DMS153 (cell line): Measurements from ENCODE around the gene VMP1.
A peak's percentile ranks its signal among the peaks of the same experiment; 100 is the strongest.

ENCODE experiments used
- DNase-seq: peaks from one replicate; lab custom pipeline; 2025; lab: John Stamatoyannopoulos, UW

The VMP1 gene

DNA sequence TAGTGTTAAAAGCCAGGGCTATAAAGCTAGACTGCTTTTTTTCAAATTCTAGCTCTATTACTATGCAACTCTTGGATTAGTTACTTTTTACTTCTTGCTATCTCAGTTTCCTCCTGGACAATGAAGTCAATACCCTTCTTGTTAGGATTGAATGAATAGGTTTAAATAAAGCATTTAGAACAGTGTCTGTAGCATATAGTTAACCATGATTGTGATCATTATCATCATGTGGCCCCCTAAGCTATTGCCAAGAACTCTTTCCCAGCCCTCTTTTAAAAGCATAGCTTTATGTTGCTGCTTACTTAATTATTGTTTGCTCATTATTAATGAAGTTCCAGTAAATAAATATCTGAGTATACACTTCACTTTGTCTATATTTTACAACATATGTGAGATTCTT lies 4.5 kb downstream of the VMP1 start:
- no peak for DNase-seq

- DNase-seq: no peak
These were observed 5.4 kb downstream of the VMP1 start for GRCh38 chr17:59712862-59713261.

DNA sequence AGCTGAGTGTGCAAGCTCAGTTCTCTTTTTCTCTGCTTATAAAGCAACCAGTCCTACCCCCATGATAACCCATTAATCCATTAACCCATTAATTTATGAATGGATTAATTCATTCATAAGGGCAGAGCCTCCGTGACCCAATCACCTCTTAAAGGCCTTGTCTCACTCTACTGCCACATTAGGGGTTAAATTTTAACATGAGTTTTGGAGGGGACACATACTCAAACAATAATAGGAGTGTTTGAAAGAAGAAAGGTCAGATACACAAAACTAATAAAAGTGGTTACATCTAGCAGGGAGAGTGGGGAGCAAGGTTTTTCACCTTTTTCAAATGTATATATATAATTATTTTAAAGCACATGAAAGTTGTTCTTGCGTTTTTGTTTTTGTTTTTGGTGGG lies 6.8 kb downstream of the VMP1 start:
- DNase-seq: no peak

DNA sequence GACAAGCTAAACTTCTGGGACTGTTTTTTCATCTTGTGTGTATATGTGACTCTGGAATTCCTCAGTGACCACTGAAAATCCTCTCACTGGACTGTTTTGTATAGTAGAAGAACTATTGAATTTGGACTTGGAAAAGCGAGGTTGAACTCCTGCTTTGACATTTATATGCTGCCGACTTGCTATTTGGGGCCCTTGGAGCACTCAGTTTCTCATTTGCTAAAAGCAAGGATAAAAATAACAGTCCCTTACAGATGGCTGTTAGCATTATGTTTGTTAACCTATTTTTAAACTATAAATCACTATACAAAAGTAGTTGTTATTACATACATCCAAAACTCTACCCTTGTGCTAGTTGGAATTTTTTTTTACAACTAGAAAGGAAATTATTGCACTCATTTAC lies 9.0 kb downstream of the VMP1 start:
- DNase-seq: no peak

GRCh38 chr17:59719526-59719925 lies 12.1 kb downstream of the VMP1 start:
- DNase-seq: no peak

DNA sequence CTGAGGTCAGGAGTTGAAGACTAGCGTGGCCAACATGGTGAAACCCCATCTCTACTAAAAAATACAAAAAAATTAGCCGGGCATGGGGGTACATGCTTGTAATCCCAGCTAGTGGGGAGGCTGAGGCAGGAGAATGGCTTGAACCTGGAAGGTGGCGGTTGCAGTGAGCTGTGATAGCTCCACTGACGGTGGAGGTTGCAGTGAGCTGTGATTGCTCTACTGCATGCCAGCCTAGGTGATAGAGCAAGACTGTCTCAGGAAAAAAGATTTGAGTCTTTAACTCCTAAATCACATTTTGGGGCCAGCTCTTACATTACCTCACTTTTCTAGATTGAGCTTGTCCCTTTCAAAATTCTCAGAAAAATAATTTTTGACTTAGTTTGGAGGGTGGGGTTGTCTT lies 15.2 kb downstream of the VMP1 start:
- DNase-seq: no peak

DNA sequence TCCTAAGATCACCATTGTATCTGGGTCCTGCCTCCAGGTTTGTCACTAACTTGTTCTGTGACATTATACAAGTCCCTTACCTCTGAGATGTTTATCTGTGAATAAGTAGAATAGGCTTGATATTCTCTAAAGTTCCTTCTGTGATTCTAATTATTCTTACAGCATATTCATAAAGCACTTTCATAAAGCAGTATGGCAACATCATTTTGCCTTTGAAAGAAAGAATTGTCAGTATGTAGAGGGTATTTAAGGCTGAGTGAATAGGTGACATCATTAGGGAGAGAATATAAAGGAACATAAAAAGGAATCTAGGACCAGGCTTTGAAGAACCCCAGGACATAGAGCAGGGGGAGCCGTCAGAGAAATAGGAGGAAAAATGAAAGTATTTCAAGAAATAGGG lies 15.6 kb downstream of the VMP1 start:
- DNase-seq: no peak

DNA sequence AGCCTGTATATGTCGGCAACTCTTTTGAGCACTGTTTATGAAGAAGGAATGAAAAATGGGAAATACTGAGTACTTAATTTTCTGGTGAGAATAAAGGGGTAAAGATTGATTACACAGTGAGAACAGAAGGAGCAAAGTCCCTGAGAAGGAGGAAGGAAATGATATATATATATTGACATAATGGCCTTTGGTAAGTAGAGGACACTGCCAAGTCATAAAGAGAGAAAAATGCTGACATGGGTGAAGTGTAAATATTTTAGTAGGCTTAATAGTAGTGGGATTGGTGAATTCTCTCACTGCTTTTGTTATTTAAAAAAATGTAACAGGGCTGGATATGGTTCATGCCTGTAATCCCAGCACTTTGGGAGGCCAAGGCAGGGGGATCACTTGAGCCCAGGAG lies 16.2 kb downstream of the VMP1 start:
- no peak for DNase-seq

- no peak for DNase-seq
These were observed 18.2 kb downstream of the VMP1 start for GRCh38 chr17:59725691-59726090.

GRCh38 chr17:59727817-59728533 lies 20.5 kb downstream of the VMP1 start:
- no peak for DNase-seq

DNA sequence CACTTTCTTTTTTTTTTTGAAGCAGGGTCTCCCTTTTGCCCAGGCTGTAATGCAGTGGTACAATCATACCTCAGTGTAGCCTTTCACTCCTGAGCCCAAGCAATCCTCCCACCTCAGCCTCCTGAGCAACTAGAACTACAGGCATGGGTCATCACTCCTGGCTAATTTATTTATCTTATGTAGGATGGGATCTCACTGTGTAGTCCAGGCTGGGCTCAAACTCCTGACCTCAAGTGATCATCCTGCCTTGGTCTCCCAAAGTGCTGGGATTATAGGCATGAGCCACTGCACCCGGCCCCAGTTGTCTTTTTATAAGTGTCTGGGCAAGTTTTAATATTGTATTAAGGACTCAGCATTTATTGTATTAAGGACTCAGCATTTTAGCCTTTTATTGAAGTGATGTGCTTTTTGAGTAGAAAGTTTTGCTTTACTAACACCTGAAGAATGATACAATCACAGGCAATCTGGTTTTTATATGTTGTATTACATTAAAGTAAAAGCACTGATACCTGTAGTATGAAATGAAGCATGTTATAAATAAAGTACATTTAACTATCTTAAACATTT lies 22.9 kb downstream of the VMP1 start:
- DNase-seq: no peak

GRCh38 chr17:59733697-59734096 lies 26.2 kb downstream of the VMP1 start:
- no peak for DNase-seq

GRCh38 chr17:59734226-59734625 lies 26.8 kb downstream of the VMP1 start:
- no peak for DNase-seq

GRCh38 chr17:59737324-59737723 lies 29.9 kb downstream of the VMP1 start:
- DNase-seq: no peak

DNA sequence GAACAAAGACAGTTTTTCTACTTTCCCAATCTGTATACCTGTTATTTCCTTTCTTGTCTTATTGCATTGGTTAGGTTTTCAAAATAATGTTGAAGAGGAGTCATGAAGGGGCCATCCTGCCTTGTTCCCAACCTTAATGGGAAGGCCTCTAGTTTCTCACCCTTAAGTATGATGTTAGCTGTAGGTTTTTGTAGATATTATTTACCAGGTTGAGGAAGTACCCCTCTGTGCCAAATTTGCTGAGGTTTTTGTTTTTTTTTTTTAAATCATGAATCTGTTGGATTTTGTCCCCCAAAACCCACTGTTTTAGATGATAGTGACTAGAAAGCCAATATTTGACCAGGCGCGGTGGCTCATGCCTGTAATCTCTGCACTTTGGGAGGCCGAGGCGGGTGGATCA lies 36.4 kb downstream of the VMP1 start:
- no peak for DNase-seq

DNA sequence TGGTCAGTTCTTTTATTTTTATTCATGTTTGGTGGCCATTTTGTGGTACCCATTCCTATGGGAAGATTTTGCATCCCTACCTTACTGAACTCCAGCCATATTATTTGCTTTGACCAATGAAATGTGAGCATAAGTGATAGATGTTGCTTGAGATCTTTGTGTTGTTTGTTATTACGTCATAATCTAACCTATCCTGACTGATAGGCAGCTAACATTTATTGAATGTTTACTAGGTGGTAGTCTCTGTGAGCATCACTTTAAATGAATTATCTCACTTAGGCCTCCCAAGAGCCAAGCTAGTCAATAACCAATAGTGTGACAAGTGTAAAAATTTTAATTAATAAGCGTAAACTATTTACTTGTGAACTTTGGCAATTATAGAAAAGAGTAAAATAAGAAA lies 37.6 kb downstream of the VMP1 start:
- DNase-seq: no peak

- peak; percentile 11 for DNase-seq
These were observed 39.5 kb downstream of the VMP1 start for GRCh38 chr17:59746849-59747445.

- DNase-seq: no peak
These were observed 41.1 kb downstream of the VMP1 start for GRCh38 chr17:59748591-59748990.

DNA sequence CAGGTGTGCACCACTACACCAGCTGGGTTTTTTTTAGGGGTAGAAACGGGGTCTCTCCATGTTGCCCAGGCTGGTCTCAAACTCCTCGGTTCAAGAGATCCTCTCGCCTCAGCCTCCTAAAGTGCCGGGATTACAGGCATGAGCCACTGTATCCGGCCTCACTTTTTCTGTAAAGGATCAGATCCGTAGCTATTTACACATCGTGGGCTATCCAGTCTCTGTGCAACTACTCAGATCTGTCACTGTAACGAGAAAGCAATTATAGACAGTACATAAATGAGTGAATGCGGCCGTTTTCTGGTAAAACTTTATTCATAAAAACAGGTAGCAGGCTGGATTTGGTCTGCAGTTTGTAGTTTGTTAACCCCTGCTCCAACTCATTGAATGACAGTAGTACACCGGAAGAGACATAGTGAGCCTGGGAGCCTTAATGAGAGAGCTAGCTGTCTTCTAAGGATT lies 44.5 kb downstream of the VMP1 start:
- no peak for DNase-seq

DNA sequence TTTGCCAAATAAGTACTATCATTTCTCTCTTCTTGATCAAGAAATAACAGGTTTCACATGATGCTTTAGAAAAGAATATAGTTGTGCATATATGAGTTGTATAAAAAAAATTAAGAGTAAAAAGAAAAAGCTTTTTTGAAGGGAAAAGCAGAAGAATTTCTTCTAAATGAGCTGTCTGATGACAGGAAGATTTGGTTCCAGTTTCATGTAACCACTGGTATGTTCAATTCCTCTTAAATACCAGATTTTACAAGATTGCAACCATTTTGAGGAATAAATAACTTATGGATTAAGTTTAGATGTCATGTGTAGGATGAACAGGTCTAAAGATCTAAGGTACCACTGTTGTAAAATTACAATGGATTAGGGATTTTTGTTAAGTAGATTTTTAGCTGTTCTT lies 45.0 kb downstream of the VMP1 start:
- DNase-seq: no peak

DNA sequence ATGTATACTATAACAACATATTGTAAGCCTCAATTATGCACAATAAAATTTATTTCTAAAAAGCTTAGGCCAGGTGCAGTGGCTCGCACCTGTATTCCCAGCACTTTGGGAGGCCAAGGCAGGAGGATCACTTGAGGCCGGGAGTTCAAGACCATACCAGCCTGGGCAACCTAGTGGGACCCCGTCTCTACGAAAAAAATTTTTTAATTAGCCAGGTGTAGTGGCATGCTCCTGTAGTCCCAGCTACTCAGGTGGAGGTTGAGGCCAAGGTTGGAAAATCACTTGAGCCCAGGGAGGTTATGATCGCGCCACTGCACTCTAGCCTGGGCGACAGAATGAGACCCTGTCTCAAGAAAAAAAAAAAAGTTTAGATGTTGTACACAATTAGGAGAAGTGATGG lies 45.5 kb downstream of the VMP1 start:
- DNase-seq: no peak

GRCh38 chr17:59753522-59754467 lies 46.3 kb downstream of the VMP1 start:
- peak; percentile 72 for DNase-seq

GRCh38 chr17:59754552-59754951 lies 47.1 kb downstream of the VMP1 start:
- peak; percentile 33 for DNase-seq
